ENCODE data around the gene NDUFS7. TPM values are rescaled to one million over a fixed set of nuclear protein-coding genes. Genes with fewer than 3 reads are reported as not detected.
A peak's percentile ranks its signal among the peaks of the same experiment; 100 is the strongest.

The NDUFS7 gene
- polyA plus RNA-seq, 3 donors from 2014 or later, result 209 to 227 (median 213) TPM

GRCh38 chr19:1360126-1360817, 23.4 kb upstream of the NDUFS7 start:
- peak overlapping the region in 1 of 5 donors; percentile 38 for H3K4me3 Mint-ChIP-seq
- H3K36me3 Mint-ChIP-seq, result peaks cover 7 to 44% (median 20%) of the 10 kb centered on the region in 3 donors
- no peak for DNase-seq
- H3K4me1 Mint-ChIP-seq, result peaks cover 49 to 59% of the 10 kb centered on the region in 2 donors
- peaks cover 4 to 19% (median 7%) of the 10 kb centered on the region in 3 donors for H3K27me3 Mint-ChIP-seq (ENCODE audit: low read depth in 3 of 3)
- H3K9me3 Mint-ChIP-seq, result no peaks in the 10 kb centered on the region
- H3K27ac Mint-ChIP-seq, result peak overlapping the region in 1 of 6 donors; percentile 17

- Mint-ChIP-seq H3K27ac (no peak overlapping the region), H3K27me3 (ENCODE audit: low read depth in 3 of 3) (peaks cover 0 to 12% (median 2%) of the 10 kb centered on the region in 3 donors), H3K9me3 (no peaks in the 10 kb centered on the region), H3K4me1 (peaks cover 43 to 59% of the 10 kb centered on the region in 2 donors), H3K36me3 (peaks cover 7 to 44% (median 20%) of the 10 kb centered on the region in 3 donors), H3K4me3 (no peak overlapping the region)
- DNase-seq, result no peak
These were observed 22.8 kb upstream of the NDUFS7 start for GRCh38 chr19:1360818-1361461.

GRCh38 chr19:1361601-1362386, 21.9 kb upstream of the NDUFS7 start:
- peaks cover 0 to 10% (median 2%) of the 10 kb centered on the region in 3 donors for H3K27me3 Mint-ChIP-seq (ENCODE audit: low read depth in 3 of 3)
- H3K4me1 Mint-ChIP-seq, result peaks cover 47 to 62% of the 10 kb centered on the region in 2 donors
- H3K27ac Mint-ChIP-seq, result peak overlapping the region in 1 of 6 donors; percentile 12
- no peak for DNase-seq
- peaks cover 7 to 44% (median 20%) of the 10 kb centered on the region in 3 donors for H3K36me3 Mint-ChIP-seq
- H3K4me3 Mint-ChIP-seq, result peak overlapping the region in 3 of 5 donors; percentile 3 to 24 (median 17)
- H3K9me3 Mint-ChIP-seq, result no peaks in the 10 kb centered on the region

- H3K4me1 Mint-ChIP-seq, result peaks cover 50 to 63% of the 10 kb centered on the region in 2 donors
- no peak for DNase-seq
- H3K27me3 Mint-ChIP-seq (ENCODE audit: low read depth in 3 of 3), result peaks cover 0 to 13% (median 2%) of the 10 kb centered on the region in 3 donors
- peak overlapping the region; percentile 89 to 96 (median 92) for H3K27ac Mint-ChIP-seq
- H3K36me3 Mint-ChIP-seq, result peaks cover 7 to 37% (median 17%) of the 10 kb centered on the region in 3 donors
- no peaks in the 10 kb centered on the region for H3K9me3 Mint-ChIP-seq
- H3K4me3 Mint-ChIP-seq, result peak overlapping the region; percentile 78 to 88 (median 86)
These were observed 21.1 kb upstream of the NDUFS7 start for GRCh38 chr19:1362387-1363257.

DNA sequence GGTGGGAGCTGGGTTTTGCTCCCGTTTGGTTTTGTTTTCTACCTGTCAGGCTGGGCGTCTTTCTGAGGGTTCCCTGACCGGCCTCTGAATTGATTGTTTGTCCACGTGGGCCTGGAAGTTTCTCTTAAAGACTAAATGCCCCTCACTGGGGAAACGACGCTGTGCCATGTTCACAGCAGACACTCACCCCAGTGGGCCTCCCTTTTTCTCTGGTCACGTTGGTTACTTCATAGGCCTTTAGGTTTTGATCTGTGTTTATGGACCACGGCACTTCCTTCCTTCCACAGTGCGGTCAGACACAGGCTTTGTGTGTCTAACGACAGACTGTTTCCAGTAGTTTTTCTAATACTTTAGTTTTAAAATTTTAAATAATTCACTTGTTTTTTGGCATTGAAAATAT, 20.1 kb upstream of the NDUFS7 start:
- Mint-ChIP-seq H3K27ac (peak overlapping the region; percentile 89 to 96 (median 92)), H3K4me3 (peak overlapping the region; percentile 78 to 88 (median 86)), H3K27me3 (ENCODE audit: low read depth in 3 of 3) (peaks cover 0 to 13% (median 2%) of the 10 kb centered on the region in 3 donors), H3K9me3 (no peaks in the 10 kb centered on the region), H3K4me1 (peaks cover 48 to 63% of the 10 kb centered on the region in 2 donors), H3K36me3 (peaks cover under 1 to 27% (median 13%) of the 10 kb centered on the region in 3 donors)
- peak; percentile 64 to 70 (median 69) for DNase-seq

- peak; percentile 35 to 59 (median 35) for DNase-seq
- H3K4me1 Mint-ChIP-seq, result peaks cover 48 to 60% of the 10 kb centered on the region in 2 donors
- peak overlapping the region; percentile 89 to 96 (median 92) for H3K27ac Mint-ChIP-seq
- peaks cover 0 to 21% (median 11%) of the 10 kb centered on the region in 3 donors for H3K36me3 Mint-ChIP-seq
- H3K9me3 Mint-ChIP-seq, result no peaks in the 10 kb centered on the region
- H3K4me3 Mint-ChIP-seq, result peak overlapping the region; percentile 78 to 88 (median 86)
- H3K27me3 Mint-ChIP-seq (ENCODE audit: low read depth in 3 of 3), result peaks cover 0 to 13% (median 2%) of the 10 kb centered on the region in 3 donors
These were observed 19.5 kb upstream of the NDUFS7 start for GRCh38 chr19:1364070-1364704.

DNA sequence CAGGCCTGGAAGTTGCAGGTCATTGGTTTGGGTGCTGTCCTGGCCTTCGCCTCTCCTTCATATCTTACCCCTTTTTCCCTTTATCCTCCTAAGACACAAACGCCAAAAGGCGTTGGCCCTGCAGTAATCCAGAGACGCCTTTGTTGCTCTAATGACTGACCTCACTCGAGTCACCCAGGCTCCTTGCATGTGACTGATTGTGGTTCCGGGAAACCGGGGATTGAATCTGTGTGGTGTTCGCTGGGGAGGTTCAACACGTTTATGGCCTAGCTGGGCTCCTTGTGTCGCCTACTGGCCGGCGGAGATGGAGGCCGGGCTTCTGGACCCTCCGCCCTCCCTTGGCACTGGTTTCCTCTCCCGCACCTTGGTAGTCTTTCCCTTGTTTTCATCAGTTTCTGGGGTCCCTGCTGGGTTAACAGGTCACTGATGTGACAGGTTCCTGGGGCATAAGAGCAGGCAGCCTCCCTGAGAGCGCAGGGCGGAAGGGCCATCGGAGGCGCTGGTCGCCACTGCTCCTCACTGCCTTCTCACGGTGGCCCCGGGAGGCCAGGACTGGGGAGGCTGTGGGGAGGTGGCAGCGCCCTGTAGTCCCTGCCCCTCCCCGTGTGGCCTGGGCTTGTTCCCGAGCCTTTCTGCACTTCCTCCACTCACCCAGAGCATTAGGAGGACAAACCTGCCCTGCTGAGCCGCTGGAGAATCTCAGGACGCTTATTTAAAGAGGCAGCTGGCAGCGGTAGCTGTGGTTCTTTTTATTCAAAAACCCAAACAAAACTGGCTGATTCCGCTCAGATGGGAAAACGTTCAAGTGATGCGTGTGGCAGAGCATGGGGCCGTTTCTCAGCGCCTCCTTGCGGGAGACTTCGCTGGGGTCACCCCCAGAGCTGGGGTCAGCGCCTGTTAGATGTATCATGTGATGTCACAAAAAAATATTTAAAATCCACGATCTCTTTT, 18.1 kb upstream of the NDUFS7 start:
- no peaks in the 10 kb centered on the region for H3K9me3 Mint-ChIP-seq
- peaks cover 48 to 56% of the 10 kb centered on the region in 2 donors for H3K4me1 Mint-ChIP-seq
- peak overlapping the region in 3 of 5 donors; percentile 13 to 46 (median 32) for H3K4me3 Mint-ChIP-seq
- peaks cover 0 to 14% (median 10%) of the 10 kb centered on the region in 3 donors for H3K36me3 Mint-ChIP-seq
- DNase-seq, result no peak
- H3K27ac Mint-ChIP-seq, result peak overlapping the region; percentile 14 to 96 (median 86)
- H3K27me3 Mint-ChIP-seq (ENCODE audit: low read depth in 3 of 3), result peaks cover 0 to 13% (median 2%) of the 10 kb centered on the region in 3 donors

DNA sequence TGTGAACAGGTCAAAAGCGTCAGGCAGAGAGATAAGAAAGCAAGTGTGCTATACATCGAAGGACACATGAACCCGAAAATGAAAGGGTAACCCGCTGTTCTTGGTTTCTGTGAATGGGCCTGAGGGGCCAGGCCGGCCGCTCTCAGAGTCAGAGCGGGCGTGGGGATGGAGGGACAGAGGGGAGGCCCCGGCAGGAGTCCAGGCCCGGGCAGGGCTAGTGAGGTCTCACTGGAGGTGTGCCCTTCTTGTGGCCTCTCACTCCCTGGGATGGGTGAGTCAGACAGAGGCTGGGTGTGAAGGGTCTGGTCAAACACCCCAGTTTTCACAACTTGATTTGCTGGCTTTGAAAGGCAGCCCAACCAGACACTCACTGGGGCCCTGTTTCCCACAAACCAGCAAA, 17.4 kb upstream of the NDUFS7 start:
- H3K4me1 Mint-ChIP-seq, result peaks cover 48 to 56% of the 10 kb centered on the region in 2 donors
- peak in 1 of 3 donors; percentile 24 for DNase-seq
- peak overlapping the region in 1 of 5 donors; percentile 34 for H3K4me3 Mint-ChIP-seq
- H3K36me3 Mint-ChIP-seq, result peaks cover 0 to 13% (median 10%) of the 10 kb centered on the region in 3 donors
- H3K27me3 Mint-ChIP-seq (ENCODE audit: low read depth in 3 of 3), result peaks cover 0 to 13% (median 0%) of the 10 kb centered on the region in 3 donors
- H3K9me3 Mint-ChIP-seq, result no peaks in the 10 kb centered on the region
- peak overlapping the region in 1 of 6 donors; percentile 34 for H3K27ac Mint-ChIP-seq

DNA sequence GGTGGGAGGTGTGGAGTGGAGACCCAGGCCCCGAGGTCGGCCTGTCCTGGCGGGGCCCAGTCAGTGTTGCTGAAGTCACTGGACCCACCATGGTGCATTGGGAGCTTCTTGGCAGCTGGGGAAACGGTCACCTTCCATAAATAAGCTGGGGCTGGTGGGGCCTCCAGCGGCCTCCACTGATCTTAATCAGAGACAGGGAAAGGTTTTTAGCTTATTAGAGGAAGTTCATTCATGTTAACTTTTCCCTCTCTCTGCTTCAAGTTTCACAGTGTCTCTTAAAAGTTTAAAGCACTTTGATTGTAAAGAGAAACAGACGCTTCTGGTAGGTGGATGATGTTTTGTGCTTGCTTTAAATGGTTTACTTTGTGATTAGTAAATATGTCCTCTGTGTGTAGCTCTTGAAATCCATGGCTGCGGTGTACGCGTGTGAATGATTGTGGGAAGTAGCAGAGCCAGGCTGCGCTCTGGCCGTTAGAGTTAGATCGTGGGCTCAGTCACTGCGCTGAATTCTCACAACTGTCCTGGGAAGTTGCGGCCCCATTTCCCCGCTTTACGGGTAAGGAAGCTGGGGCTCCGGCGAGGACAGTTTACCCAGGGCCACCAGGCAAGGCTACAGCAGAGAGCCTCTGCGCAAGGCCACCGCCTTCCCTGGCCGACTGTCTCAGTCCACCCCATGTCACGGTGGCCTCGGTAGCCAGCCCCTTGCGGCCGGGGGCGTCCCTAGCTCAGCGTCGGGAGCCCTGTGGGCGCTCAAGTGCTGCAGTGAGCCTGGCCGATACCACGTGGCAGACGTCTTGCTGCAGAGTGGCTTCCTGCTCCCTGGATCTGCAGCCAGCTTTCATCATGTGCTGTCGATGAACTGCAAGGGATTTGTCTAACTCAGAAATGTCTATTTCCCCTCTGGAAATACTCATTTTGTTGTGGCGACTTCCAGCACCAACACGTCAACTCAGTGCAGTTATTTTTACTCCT, 16.5 kb upstream of the NDUFS7 start:
- Mint-ChIP-seq H3K36me3 (peaks cover 0 to 9% (median 6%) of the 10 kb centered on the region in 3 donors), H3K4me3 (peak overlapping the region in 2 of 5 donors; percentile 29 to 31), H3K9me3 (no peaks in the 10 kb centered on the region), H3K27ac (peak overlapping the region in 3 of 6 donors; percentile 22 to 70 (median 55)), H3K27me3 (ENCODE audit: low read depth in 3 of 3) (peaks cover 0 to 13% (median 0%) of the 10 kb centered on the region in 3 donors), H3K4me1 (peaks cover 44 to 53% of the 10 kb centered on the region in 2 donors)
- peak in 1 of 3 donors; percentile 16 for DNase-seq

DNA sequence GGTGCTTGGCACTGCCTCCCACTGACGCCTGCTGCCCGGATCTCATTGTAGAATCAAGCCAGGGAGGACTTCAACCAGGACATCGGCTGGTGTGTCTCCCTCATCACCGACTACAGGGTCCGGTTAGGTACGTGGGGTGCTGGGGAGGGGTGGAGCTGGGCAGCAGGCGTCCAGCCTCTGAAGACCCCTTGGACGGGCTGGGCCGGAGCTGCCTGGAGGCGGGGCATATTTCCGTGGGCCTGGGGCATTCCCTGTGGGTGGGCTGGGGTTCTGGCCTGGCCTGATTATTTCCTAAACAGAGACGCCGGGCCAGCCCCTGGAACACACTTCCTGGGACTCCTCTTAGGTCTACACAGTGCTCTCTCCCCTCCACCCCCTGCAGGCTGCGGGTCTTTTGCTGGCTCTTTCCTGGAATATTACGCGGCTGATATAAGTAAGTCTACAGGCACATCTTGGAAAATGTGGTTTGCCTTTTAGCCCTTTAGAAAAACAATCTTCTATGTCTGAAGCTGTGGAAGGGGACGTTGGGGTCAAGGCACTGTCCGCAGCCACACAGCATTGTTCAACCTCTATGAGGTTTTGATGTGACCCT, 14.4 kb upstream of the NDUFS7 start:
- Mint-ChIP-seq H3K27me3 (ENCODE audit: low read depth in 3 of 3) (peaks cover 0 to 2% (median 0%) of the 10 kb centered on the region in 3 donors), H3K4me1 (peaks cover 25 to 31% of the 10 kb centered on the region in 2 donors), H3K27ac (no peak overlapping the region), H3K9me3 (no peaks in the 10 kb centered on the region), H3K36me3 (peaks cover 3 to 14% (median 7%) of the 10 kb centered on the region in 3 donors), H3K4me3 (no peak overlapping the region)
- DNase-seq, result no peak

Measured in immature natural killer cell (primary cell).